ENCODE data around the gene TBC1D22A.
"Not testable (repeated sequence)": the region's sequence is repeated elsewhere in the genome, so short reads cannot be mapped to it uniquely, and the experiment has no call there.

Gene TBC1D22A

GRCh38 chr22:47102081-47102480 lies 339.6 kb downstream of the TBC1D22A start:
- no peak for DNase-seq (ENCODE audit: low read depth)

GRCh38 chr22:47102648-47103047 lies 340.2 kb downstream of the TBC1D22A start:
- DNase-seq (ENCODE audit: low read depth) = no peak

GRCh38 chr22:47105085-47105484 lies 342.6 kb downstream of the TBC1D22A start:
- DNase-seq (ENCODE audit: low read depth) = no peak

- no peak for DNase-seq (ENCODE audit: low read depth)
Observed at GRCh38 chr22:47106806-47107205, 344.4 kb downstream of the TBC1D22A start.

GRCh38 chr22:47107431-47107830 lies 345.0 kb downstream of the TBC1D22A start:
- DNase-seq (ENCODE audit: low read depth) = peak; percentile 85

GRCh38 chr22:47110817-47111443 lies 348.5 kb downstream of the TBC1D22A start:
- no peak for DNase-seq (ENCODE audit: low read depth)

GRCh38 chr22:47111626-47112581 lies 349.5 kb downstream of the TBC1D22A start:
- DNase-seq (ENCODE audit: low read depth) = no peak

- no peak for DNase-seq (ENCODE audit: low read depth)
Observed at GRCh38 chr22:47112582-47112965, 350.1 kb downstream of the TBC1D22A start.

- no peak for DNase-seq (ENCODE audit: low read depth)
Observed at GRCh38 chr22:47112994-47113852, 350.8 kb downstream of the TBC1D22A start.

GRCh38 chr22:47113853-47114415 lies 351.5 kb downstream of the TBC1D22A start:
- no peak for DNase-seq (ENCODE audit: low read depth)

GRCh38 chr22:47114813-47115517 lies 352.5 kb downstream of the TBC1D22A start:
- no peak for DNase-seq (ENCODE audit: low read depth)

GRCh38 chr22:47115518-47115890 lies 353.1 kb downstream of the TBC1D22A start:
- no peak for DNase-seq (ENCODE audit: low read depth)

GRCh38 chr22:47115921-47116320 lies 353.5 kb downstream of the TBC1D22A start:
- no peak for DNase-seq (ENCODE audit: low read depth)

- no peak for DNase-seq (ENCODE audit: low read depth)
Observed at GRCh38 chr22:47116426-47117341, 354.2 kb downstream of the TBC1D22A start.

GRCh38 chr22:47117442-47117841 lies 355.0 kb downstream of the TBC1D22A start:
- not testable (repeated sequence) for DNase-seq (ENCODE audit: low read depth)

GRCh38 chr22:47119181-47119580 lies 356.7 kb downstream of the TBC1D22A start:
- no peak for DNase-seq (ENCODE audit: low read depth)

- DNase-seq (ENCODE audit: low read depth) = no peak
Observed at GRCh38 chr22:47120399-47120798, 357.9 kb downstream of the TBC1D22A start.

GRCh38 chr22:47121791-47122190 lies 359.3 kb downstream of the TBC1D22A start:
- no peak for DNase-seq (ENCODE audit: low read depth)

GRCh38 chr22:47122441-47123000 lies 360.1 kb downstream of the TBC1D22A start:
- no peak for DNase-seq (ENCODE audit: low read depth)

Data from ELR (cell line).